Stimulated activated CD4-positive, alpha-beta T cell treated with anti-CD3 and anti-CD28 coated beads, Interleukin-1b, Interleukin-23, amount 100 ng/mL, for 4 hours (primary cell): ENCODE measurements around the gene CCDC61.

Experiments used
- DNase-seq, 2 donors: peaks; one replicate each; pipeline ENCODE4 v3.0.0-alpha.2; 2020; ENCODE audit warnings: low read depth in 2 of 2

CCDC61 gene

GRCh38 chr19:46040125-46040524, 44.9 kb downstream of the CCDC61 start:
- DNase-seq, result no peak

GRCh38 chr19:46040952-46041500, 45.8 kb downstream of the CCDC61 start, which contains the start of gene IGFL4:
IGFL4 (minus strand) TSS chr19:46041002; CDS start chr19:46040962, 40 bp downstream.
- no peak for DNase-seq

GRCh38 chr19:46042252-46042883, 47.1 kb downstream of the CCDC61 start:
- DNase-seq, result no peak

- no peak for DNase-seq
Measured at GRCh38 chr19:46043519-46043918, 48.3 kb downstream of the CCDC61 start.

DNA sequence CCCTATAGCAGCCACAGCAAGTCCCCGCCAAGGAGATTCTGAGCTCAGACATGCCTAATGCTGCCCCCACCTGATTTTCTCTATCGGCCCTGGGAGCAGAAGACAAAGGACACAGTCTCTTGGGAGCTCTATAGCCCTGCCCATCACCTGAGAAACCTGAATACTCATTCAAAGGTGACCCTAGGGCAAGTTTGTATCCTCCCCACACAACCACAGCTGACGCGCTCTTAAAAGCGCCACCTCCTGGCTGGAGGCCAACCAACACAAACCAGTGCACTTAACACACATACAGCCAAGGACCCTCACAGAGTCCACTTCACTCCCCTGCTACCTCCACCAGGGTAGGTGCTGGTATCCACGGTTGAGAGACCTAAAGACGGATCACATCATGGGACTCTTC, 54.3 kb downstream of the CCDC61 start:
- no peak for DNase-seq

DNA sequence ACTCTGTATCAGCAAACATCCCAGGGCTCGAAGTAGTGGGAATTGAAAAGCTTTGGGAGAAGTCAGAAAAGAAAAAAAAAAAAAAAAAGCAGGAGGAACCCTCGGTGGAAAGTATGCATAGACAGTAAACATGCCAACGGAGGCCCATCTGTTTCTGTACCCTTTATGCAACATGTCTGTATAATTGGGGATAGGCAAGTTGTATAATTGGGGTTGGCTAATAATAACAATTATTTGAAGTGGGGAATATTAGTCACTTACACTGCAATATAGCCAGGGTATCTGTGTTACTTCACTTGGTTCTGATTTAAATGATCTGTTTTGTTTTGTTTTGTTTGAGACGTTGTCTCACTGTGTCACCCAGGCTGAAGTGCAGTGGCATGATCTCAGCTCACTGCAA, 57.6 kb downstream of the CCDC61 start:
- DNase-seq, result no peak

GRCh38 chr19:46056536-46056935, 61.3 kb downstream of the CCDC61 start:
- DNase-seq, result no peak

DNA sequence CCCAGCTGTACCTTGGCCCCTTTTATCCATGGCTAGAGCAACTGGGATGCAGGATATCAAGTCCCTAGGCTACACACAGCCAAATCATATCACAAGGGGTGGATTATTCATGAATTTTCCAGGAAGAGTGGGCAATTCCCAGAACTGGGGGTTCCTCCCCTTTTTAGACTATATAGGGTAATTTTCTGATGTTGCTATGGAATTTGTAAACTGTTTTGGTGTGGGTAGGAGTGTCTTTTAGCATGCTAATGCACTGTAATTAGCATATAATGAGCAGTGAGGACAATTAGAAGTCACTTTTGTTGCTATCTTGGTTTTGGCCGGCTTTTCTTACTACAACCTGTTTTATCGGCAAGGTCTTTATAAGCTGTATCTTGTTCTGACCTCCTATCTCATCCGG, 63.5 kb downstream of the CCDC61 start:
- no peak for DNase-seq

DNA sequence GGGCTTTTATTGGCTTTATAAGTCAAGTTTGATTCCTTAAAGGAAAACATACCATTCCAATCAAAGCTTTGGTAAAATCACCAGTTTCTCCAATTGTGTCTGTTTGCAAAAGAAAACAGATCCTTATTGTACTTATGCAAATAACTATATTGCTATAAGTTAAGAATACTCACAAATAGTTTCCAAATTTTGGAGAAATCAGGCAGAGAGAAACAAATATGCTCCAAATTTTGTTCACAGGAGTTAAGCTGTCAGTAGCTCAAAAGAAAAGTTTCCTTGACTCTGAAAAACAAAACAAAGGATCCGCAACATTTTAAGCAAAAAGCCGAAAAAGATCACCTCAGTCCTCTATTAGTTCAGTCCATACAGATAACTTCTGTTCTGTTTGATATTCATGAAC, 64.7 kb downstream of the CCDC61 start:
- DNase-seq, result no peak

DNA sequence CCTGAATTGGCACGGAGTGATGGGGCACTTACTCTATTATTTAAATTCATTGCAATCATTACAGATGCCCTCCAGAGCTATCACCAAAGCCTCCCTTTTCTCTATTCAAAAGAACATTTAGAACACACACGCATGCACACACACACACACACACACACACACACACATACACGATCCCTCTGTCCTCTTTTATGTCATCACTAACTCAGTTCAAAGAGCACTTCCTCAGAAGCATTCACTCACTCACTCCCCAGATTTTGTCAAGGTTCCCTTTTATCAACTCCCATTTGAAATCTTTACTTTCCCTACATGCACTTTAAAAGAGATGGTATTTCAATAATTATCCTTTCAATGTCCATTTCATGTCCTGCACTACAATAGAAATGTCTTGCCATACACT, 67.9 kb downstream of the CCDC61 start:
- DNase-seq, result no peak

- DNase-seq, result no peak
Measured at GRCh38 chr19:46065486-46066071, 70.3 kb downstream of the CCDC61 start.

DNA sequence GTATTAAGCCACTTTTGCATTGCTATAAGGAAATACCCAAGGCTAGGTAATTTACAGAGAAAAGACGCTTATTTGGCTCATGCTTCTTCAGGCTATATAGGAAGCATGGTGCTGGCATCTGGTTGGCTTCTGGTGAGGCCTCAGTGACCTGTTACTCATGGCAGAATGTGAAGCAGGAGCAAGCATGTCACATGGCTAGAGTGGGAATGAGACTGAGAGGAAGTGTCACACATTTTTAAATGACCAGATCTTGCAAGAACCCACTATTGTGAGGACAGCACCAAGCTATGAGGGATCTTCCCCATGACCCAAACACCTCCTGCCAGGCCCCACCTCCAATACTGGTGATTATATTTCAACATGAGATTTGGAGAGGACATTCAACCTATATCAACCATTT, 71.2 kb downstream of the CCDC61 start:
- DNase-seq, result no peak

DNA sequence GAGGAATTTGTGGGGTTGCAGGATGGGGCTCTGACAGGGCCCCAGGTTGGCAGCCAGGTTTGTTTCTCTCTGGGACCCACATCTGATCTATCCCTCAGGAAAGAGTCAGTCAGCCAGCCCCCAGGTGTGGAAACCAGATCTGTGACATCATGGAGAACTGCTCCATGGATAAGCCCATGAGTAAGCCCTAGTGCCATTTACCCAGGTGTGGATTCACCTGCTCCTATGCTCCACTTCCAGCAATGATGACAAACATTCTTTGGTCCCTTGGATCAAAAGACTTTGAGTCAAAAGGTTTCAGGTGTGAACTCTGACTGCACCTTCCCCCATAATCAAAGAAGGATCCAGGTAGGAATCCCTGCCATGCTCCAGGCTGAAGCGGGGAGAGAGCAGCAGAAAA, 72.4 kb downstream of the CCDC61 start:
- no peak for DNase-seq
